ENCODE measurements around the gene INPP5A. TPM values are rescaled to one million over a fixed set of nuclear protein-coding genes. Genes with fewer than 3 reads are reported as not detected.
A peak's percentile ranks its signal among the peaks of the same experiment; 100 is the strongest.

INPP5A gene
- total RNA-seq (2013; cell fraction: nucleolus; rRNA removed): 48.1 and 49.5 TPM in 2 replicates
- total RNA-seq (2014; rRNA removed) (9.3 and 12.8 TPM in 2 replicates), total RNA-seq (2014; rRNA removed; fragmentation: Illumina TruSeq; extraction: Trizol) (7.8 and 8.8 TPM in 2 replicates), total RNA-seq (2021) (13.3 and 15.0 TPM in 2 replicates), polyA plus RNA-seq (2011; rRNA removed) (12.3 and 14.7 TPM in 2 replicates), polyA plus RNA-seq (2014; fragmentation: Illumina TruSeq; extraction: Trizol) (4.8 and 4.9 TPM in 2 replicates), polyA plus RNA-seq (2014; fragmentation: Nextera tagmentation; extraction: Ambion mirVana) (1 to 10 TPM in 1 of 2 experiments, under 1 TPM in 1; 0.52 to 1.7 TPM), polyA plus RNA-seq (2014; rRNA removed) (8.0 and 9.0 TPM in 2 replicates), polyA plus RNA-seq (2016; fragmentation: Nextera tagmentation; extraction: Ambion mirVana) (under 1 TPM; 0.69 to 0.74 TPM), polyA minus RNA-seq (2011; rRNA and poly(A)+ RNA removed) (18.4 and 20.3 TPM in 2 replicates), Bru-seq, nascent RNA (percentile 75 among the genes with signal in this experiment), BruChase-seq, experiment 1, labeled RNA remaining after a 6-hour chase (percentile 81 among the genes with signal in this experiment), BruChase-seq, experiment 2, labeled RNA remaining after a 2-hour chase (percentile 71 among the genes with signal in this experiment)
- polyA plus RNA-seq (2011; ENCODE audit: low read depth): 2.9 TPM
- 11.5 and 13.5 TPM in 2 replicates for polyA plus RNA-seq (2011; cell fraction: cytosol; rRNA removed)
- 22.4 and 29.0 TPM in 2 replicates for polyA plus RNA-seq (2011; cell fraction: nucleus; rRNA removed)
- 3.6 and 5.4 TPM in 2 replicates for polyA plus RNA-seq (2012)
- polyA minus RNA-seq (2011; cell fraction: cytosol; rRNA and poly(A)+ RNA removed): 8.1 and 10.2 TPM in 2 replicates
- polyA minus RNA-seq (2011; cell fraction: nucleus; rRNA and poly(A)+ RNA removed): 27.4 and 28.0 TPM in 2 replicates
- long read RNA-seq, experiment 1, partial matches to known transcripts: 0 of 1 reads
- long read RNA-seq, experiment 1, other reads (novel, unspliced or antisense): 1 of 1 reads
- long read RNA-seq, experiment 2, partial matches to known transcripts: 1 of 4 reads
- long read RNA-seq, experiment 2, other reads (novel, unspliced or antisense): 3 of 4 reads

- ChIA-PET CTCF (no interaction called here), RAD21 (ENCODE audit: unreplicated experiment) (no interaction called here), SMC1A (ENCODE audit: uncharacterized antibody, unreplicated experiment) (interaction anchor here (5.5 kb wide), 1 partner anchor 34 kb away, joined by 61 read pairs; no protein-coding TSS in a partner anchor), POLR2A (interaction anchor here (2.3 kb wide), 1 partner anchor 34 kb away, joined by 8 read pairs; no protein-coding TSS in a partner anchor)
- intact Hi-C loops (cut with micrococcal nuclease; ENCODE audit: unreplicated experiment) (loop anchor here (1.0 to 5.0 kb wide), 4 partner anchors 27 to 215 kb away; no protein-coding TSS in a partner anchor), in situ Hi-C loops (cut with MboI) (no loop called here)
- H3K27ac ChIP-seq (ENCODE audit: control insufficient read depth, insufficient read depth): peak within 1 kb of the TSS; percentile 11; the same call in 1 of the 2 replicates
- H3K36me3 ChIP-seq (ENCODE audit: control insufficient read depth in 2 of 2, insufficient read depth in 2 of 2, low read length in 1 of 2): no peaks in the 10 kb centered on the region
- H3K4me2 ChIP-seq (ENCODE audit: control insufficient read depth, insufficient read depth): peak within 1 kb of the TSS; percentile 93
- DNase-seq (ENCODE audit: low read depth, low spot score) (no peak), ATAC-seq (peak; percentile 84), FAIRE-seq (no peak)
- peaks cover 21% of the 10 kb centered on the region for H3K79me2 ChIP-seq (ENCODE audit: control insufficient read depth, insufficient read depth, low read length)
- H3K4me3 ChIP-seq: peak within 1 kb of the TSS; percentile 78
- no TSS peak for BruUV-seq (replicated peaks)
- no peaks in the 10 kb centered on the region for H3K27me3 ChIP-seq (replicated peaks in 1 of 2; ENCODE audit: control insufficient read depth in 2 of 2, insufficient read depth in 2 of 2, low read length in 1 of 2)
- TF ChIP-seq TAF1 (IDR thresholded peaks at IDR 0.05; ENCODE audit: borderline replicate concordance, low read depth, low read length) (0 out of 2 replicates have a peak, but pooled peaks have one; percentile 49), ZNF24 (IDR thresholded peaks at IDR 0.05) (no peak), ETV6 (conservative IDR thresholded peaks at IDR 0.05 in 1 of 2, IDR thresholded peaks at IDR 0.05 in 1 of 2; ENCODE audit: borderline replicate concordance in 1 of 2, low read depth in 1 of 2) (no peak), IKZF2 (IDR thresholded peaks at IDR 0.05) (no peak), HCFC1 (IDR thresholded peaks at IDR 0.05; ENCODE audit: low read length) (no peak), POLR2AphosphoS2 (IDR thresholded peaks at IDR 0.05; ENCODE audit: low read depth, low read length) (no peak), BMI1 (IDR thresholded peaks at IDR 0.05; ENCODE audit: borderline replicate concordance) (no peak), HDAC6 (IDR thresholded peaks at IDR 0.05; ENCODE audit: unreplicated experiment) (no peak), POLR2A (IDR thresholded peaks at IDR 0.05; ENCODE audit: low read depth, low read length) (peak; percentile 66; the same call in 1 of the 2 replicates), SUZ12 (IDR thresholded peaks at IDR 0.05; ENCODE audit: unreplicated experiment) (no peak), NKRF (conservative IDR thresholded peaks at IDR 0.05) (no peak), PAX5 (IDR thresholded peaks at IDR 0.05; ENCODE audit: borderline replicate concordance, low read depth, low read length) (no peak), SMAD5 (IDR thresholded peaks at IDR 0.05; ENCODE audit: low read depth) (no peak), CREB1 (IDR thresholded peaks at IDR 0.05; ENCODE audit: low read depth) (no peak), EGR1 (IDR thresholded peaks at IDR 0.05; ENCODE audit: borderline replicate concordance in 1 of 2, low read depth in 2 of 2, low read length in 2 of 2) (no peak), SMARCA5 (IDR thresholded peaks at IDR 0.05) (peak; percentile 42; the same call in 1 of the 2 replicates), ZSCAN29 (IDR thresholded peaks at IDR 0.05) (no peak), STAT3 (IDR thresholded peaks at IDR 0.05; ENCODE audit: low read depth, low read length) (no peak), YY1 (IDR thresholded peaks at IDR 0.05; ENCODE audit: low read depth, low read length) (peak; percentile 86)
- H2AFZ ChIP-seq (ENCODE audit: control insufficient read depth, low read depth, low read length): peak within 1 kb of the TSS; percentile 73
- 1% methylated on average over 16 of the region's 50 CpGs for WGBS (ENCODE audit: insufficient coverage, insufficient replicate concordance, low lambda C conversion rate, missing lambda C conversion rate)
- H4K20me1 ChIP-seq (ENCODE audit: control insufficient read depth, insufficient read depth): peaks cover 2% of the 10 kb centered on the region; the same call in 1 of the 2 replicates
- peaks cover 29% of the 10 kb centered on the region for H3K4me1 ChIP-seq (ENCODE audit: control insufficient read depth, insufficient read depth, low read length)
- H3K9me3 ChIP-seq (replicated peaks; ENCODE audit: control insufficient read depth, insufficient read depth, low read length): no peaks in the 10 kb centered on the region
- peak within 1 kb of the TSS; percentile 70 for H3K9ac ChIP-seq (ENCODE audit: control insufficient read depth, insufficient read depth, low read length)
Measured at GRCh38 chr10:132537684-132538001, at the start of gene INPP5A. Gene INPP5A, plus strand, starts transcription at chr10:132537787. Its CDS starts 310 bp downstream, at chr10:132538097.

Measured in GM12878 (cell line).